OCI-LY7 (cell line): ENCODE results near the gene ROM1.

ENCODE experiments used
- EZH2phosphoT487 ChIP-seq: fragments of 200-600 bp; sonication (generic); IDR thresholded peaks from 2 replicates; pipeline ENCODE4 v1.6.1; 2018; ENCODE audit warnings: low read depth, borderline replicate concordance, mild to moderate bottlenecking, mixed run types, antibody characterized with exemption, low read length, moderate library complexity, mixed read lengths
- TF ChIP-seq, protein P1 (sequence below): fragments of 200-600 bp; sonication (generic); conservative IDR thresholded peaks from 2 replicates; pipeline ENCODE4 v1.5.1; 2014; ENCODE audit warnings: mild to moderate bottlenecking, antibody characterized with exemption, low read length, moderate library complexity, mixed read lengths

DNA sequence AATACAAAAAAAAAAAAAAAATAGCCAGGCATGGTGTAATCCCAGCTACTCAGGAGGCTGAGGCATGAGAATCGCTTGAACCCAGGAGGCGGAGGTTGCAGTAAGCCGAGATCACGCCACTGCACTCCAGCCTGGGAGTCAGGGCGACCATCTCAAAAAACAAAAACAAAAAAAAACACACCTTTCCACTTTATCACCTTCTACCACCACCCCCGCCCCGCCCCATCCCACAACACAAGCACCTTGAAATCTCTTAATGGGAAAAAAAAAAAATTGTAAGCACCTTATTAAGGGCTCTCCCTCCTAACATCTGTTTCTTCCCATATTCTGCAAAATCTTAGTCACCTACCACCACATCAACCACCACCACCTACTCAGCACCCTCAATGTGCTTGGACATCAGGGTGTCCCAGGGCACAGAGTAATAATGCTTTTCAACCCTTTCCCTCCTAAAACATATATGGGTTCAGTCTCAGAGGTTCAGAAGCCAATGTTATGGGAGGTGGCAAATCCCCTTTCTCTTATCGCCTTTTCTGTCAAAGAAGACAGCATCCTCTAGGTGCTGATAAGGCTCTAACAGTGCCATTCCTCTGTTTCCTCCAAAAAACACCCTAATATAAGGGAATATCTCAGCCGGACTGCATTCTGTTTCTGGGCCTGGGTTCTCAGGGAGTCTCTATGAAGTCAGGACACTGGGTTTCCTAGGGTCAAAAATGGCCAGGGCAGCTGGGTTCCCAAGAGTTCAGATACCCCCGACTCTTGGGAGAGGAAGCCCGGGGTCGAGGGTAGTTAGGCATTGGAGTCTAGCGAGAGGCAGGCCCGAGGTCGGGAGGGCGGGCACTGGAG lies 39.3 kb downstream of the ROM1 start:
- TF ChIP-seq, protein P1, sequence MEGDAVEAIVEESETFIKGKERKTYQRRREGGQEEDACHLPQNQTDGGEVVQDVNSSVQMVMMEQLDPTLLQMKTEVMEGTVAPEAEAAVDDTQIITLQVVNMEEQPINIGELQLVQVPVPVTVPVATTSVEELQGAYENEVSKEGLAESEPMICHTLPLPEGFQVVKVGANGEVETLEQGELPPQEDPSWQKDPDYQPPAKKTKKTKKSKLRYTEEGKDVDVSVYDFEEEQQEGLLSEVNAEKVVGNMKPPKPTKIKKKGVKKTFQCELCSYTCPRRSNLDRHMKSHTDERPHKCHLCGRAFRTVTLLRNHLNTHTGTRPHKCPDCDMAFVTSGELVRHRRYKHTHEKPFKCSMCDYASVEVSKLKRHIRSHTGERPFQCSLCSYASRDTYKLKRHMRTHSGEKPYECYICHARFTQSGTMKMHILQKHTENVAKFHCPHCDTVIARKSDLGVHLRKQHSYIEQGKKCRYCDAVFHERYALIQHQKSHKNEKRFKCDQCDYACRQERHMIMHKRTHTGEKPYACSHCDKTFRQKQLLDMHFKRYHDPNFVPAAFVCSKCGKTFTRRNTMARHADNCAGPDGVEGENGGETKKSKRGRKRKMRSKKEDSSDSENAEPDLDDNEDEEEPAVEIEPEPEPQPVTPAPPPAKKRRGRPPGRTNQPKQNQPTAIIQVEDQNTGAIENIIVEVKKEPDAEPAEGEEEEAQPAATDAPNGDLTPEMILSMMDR, result no peak
- TF ChIP-seq EZH2phosphoT487, result no peak
